SK-N-SH treated with all-trans-retinoic acid at 6 μM for 48 hours (cell line): ENCODE data around the gene MRPL41.

Experiments
- ATAC-seq: fragments of 200-7000 bp; cut with Tn5 transposase; 3 replicates; pipeline ENCODE4 v1.9.1; 2020; ENCODE audit warnings: mild to moderate bottlenecking, moderate library complexity
- ARNTL ChIP-seq: fragments of 450-650 bp; formaldehyde crosslinking; IDR thresholded peaks from 2 replicates; pipeline ENCODE4 v1.5.0; 2020; ENCODE audit warnings: low read depth, mild to moderate bottlenecking, moderate library complexity, borderline replicate concordance
- BACH2 ChIP-seq: fragments of 250-450 bp; sonication (Bioruptor Pico); IDR thresholded peaks from 2 replicates; pipeline ENCODE4 v1.9.0; 2021; ENCODE audit warnings: mild to moderate bottlenecking, borderline replicate concordance
- CREB5 ChIP-seq: fragments of 250-450 bp; sonication (Bioruptor Pico); IDR thresholded peaks from 2 replicates; pipeline ENCODE4 v1.5.1; 2020; ENCODE audit warnings: low read depth, mild to moderate bottlenecking, moderate library complexity
- CSDC2 ChIP-seq: fragments of 250-450 bp; sonication (Bioruptor Pico); IDR thresholded peaks from 2 replicates; pipeline ENCODE4 v1.5.0; 2020; ENCODE audit warnings: mild to moderate bottlenecking, moderate library complexity
- ESRRG ChIP-seq: fragments of 250-450 bp; sonication (Bioruptor Pico); IDR thresholded peaks from 2 replicates; pipeline ENCODE4 v1.6.1; 2021; ENCODE audit warnings: mild to moderate bottlenecking
- GLIS3 ChIP-seq: fragments of 250-450 bp; sonication (Bioruptor Pico); IDR thresholded peaks from 2 replicates; pipeline ENCODE4 v1.5.0; 2020; ENCODE audit warnings: mild to moderate bottlenecking, moderate library complexity
- ISL1 ChIP-seq: fragments of 250-450 bp; sonication (Bioruptor Pico); IDR thresholded peaks from 2 replicates; pipeline ENCODE4 v2.1.2; 2022; ENCODE audit warnings: mild to moderate bottlenecking, moderate library complexity
- OSR1 ChIP-seq: fragments of 250-450 bp; sonication (Bioruptor Pico); IDR thresholded peaks from 2 replicates; pipeline ENCODE4 v1.8.0; 2022; ENCODE audit warnings: moderate library complexity, mild to moderate bottlenecking, inconsistent platforms
- PATZ1 ChIP-seq: fragments of 250-450 bp; sonication (Bioruptor Pico); IDR thresholded peaks from 2 replicates; pipeline ENCODE4 v1.8.0; 2020; ENCODE audit warnings: mild to moderate bottlenecking, moderate library complexity, borderline replicate concordance
- PPARA ChIP-seq: fragments of 250-450 bp; sonication (Bioruptor Pico); IDR thresholded peaks from 2 replicates; pipeline ENCODE4 v1.5.0; 2020; ENCODE audit warnings: mild to moderate bottlenecking, borderline replicate concordance
- RARB ChIP-seq: fragments of 250-450 bp; sonication (Bioruptor Pico); IDR thresholded peaks from 2 replicates; pipeline ENCODE4 v1.8.0; 2021; ENCODE audit warnings: mild to moderate bottlenecking, moderate library complexity
- SNAI2 ChIP-seq: fragments of 250-450 bp; sonication (Bioruptor Pico); IDR thresholded peaks from 2 replicates; pipeline ENCODE4 v1.5.0; 2020; ENCODE audit warnings: mild to moderate bottlenecking, moderate library complexity
- TCF4 ChIP-seq: fragments of 250-450 bp; sonication (Bioruptor Pico); IDR thresholded peaks from 2 replicates; pipeline ENCODE4 v1.8.0; 2021; ENCODE audit warnings: mild to moderate bottlenecking, moderate library complexity, borderline replicate concordance
- ZC3H10 ChIP-seq: fragments of 250-450 bp; sonication (Bioruptor Pico); IDR thresholded peaks from 2 replicates; pipeline ENCODE4 v1.5.1; 2021; ENCODE audit warnings: mild to moderate bottlenecking, moderate library complexity
- ZFP3 ChIP-seq: fragments of 250-450 bp; sonication (Bioruptor Pico); IDR thresholded peaks from 2 replicates; pipeline ENCODE4 v1.5.0; 2020; ENCODE audit warnings: mild to moderate bottlenecking, moderate library complexity
- ZFP30 ChIP-seq: fragments of 450-650 bp; formaldehyde crosslinking; IDR thresholded peaks from 2 replicates; pipeline ENCODE4 v1.5.0; 2022; ENCODE audit warnings: mild to moderate bottlenecking, moderate library complexity
- ZNF565 ChIP-seq: fragments of 450-650 bp; formaldehyde crosslinking; conservative IDR thresholded peaks from 2 replicates; pipeline ENCODE4 v1.5.0; 2020; ENCODE audit warnings: low read depth, mild to moderate bottlenecking, moderate library complexity
- ZNF70 ChIP-seq: fragments of 450-650 bp; formaldehyde crosslinking; IDR thresholded peaks from 2 replicates; pipeline ENCODE4 v1.5.0; 2020; ENCODE audit warnings: mild to moderate bottlenecking, moderate library complexity
- ZNF8 ChIP-seq: fragments of 450-650 bp; formaldehyde crosslinking; IDR thresholded peaks from 2 replicates; pipeline ENCODE4 v1.5.0; 2020; ENCODE audit warnings: mild to moderate bottlenecking, moderate library complexity
- TF ChIP-seq, protein P1 (sequence below): fragments of 250-450 bp; sonication (Bioruptor Pico); IDR thresholded peaks from 2 replicates; pipeline ENCODE4 v1.8.0; 2021; ENCODE audit warnings: low read depth, mild to moderate bottlenecking, moderate library complexity, borderline replicate concordance
- TF ChIP-seq, protein P2 (sequence below): fragments of 250-450 bp; sonication (Bioruptor Pico); IDR thresholded peaks from 2 replicates; pipeline ENCODE4 v1.5.1; 2021; ENCODE audit warnings: mild to moderate bottlenecking, moderate library complexity
- TF ChIP-seq, protein P3 (sequence below): fragments of 250-450 bp; sonication (Bioruptor Pico); IDR thresholded peaks from 2 replicates; pipeline ENCODE4 v1.5.0; 2020; ENCODE audit warnings: mild to moderate bottlenecking, moderate library complexity

The MRPL41 gene

DNA sequence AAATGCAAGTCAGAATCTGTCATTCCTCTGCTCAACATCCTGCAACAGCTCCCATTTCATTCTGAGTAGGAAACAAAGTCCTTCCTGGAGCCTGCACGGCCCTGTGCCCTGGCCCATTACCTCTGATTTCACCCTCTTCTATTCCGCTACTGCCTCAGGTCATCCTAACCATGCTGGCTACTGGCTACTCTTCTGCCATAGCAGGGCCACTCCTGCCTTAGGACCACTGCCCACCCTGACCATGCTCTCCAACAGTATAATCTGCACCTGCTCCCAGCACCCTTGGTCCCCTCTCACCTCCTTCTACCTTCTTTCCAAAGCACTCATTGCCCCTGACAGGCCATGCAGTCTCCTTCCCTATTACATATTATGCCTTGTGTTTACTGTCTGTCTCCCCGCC is 18.9 kb downstream of the MRPL41 start:
- no peak for ATAC-seq
- TF ChIP-seq, protein P1, sequence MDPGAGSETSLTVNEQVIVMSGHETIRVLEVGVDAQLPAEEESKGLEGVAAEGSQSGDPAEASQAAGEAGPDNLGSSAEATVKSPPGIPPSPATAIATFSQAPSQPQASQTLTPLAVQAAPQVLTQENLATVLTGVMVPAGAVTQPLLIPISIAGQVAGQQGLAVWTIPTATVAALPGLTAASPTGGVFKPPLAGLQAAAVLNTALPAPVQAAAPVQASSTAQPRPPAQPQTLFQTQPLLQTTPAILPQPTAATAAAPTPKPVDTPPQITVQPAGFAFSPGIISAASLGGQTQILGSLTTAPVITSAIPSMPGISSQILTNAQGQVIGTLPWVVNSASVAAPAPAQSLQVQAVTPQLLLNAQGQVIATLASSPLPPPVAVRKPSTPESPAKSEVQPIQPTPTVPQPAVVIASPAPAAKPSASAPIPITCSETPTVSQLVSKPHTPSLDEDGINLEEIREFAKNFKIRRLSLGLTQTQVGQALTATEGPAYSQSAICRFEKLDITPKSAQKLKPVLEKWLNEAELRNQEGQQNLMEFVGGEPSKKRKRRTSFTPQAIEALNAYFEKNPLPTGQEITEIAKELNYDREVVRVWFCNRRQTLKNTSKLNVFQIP (CRISPR knock-in tag): no peak
- TF ChIP-seq ZC3H10: no peak
- TF ChIP-seq PPARA: no peak
- TF ChIP-seq SNAI2: no peak
- TF ChIP-seq CREB5 (CRISPR knock-in tag): no peak
- TF ChIP-seq GLIS3 (CRISPR knock-in tag): no peak
- TF ChIP-seq, protein P2, sequence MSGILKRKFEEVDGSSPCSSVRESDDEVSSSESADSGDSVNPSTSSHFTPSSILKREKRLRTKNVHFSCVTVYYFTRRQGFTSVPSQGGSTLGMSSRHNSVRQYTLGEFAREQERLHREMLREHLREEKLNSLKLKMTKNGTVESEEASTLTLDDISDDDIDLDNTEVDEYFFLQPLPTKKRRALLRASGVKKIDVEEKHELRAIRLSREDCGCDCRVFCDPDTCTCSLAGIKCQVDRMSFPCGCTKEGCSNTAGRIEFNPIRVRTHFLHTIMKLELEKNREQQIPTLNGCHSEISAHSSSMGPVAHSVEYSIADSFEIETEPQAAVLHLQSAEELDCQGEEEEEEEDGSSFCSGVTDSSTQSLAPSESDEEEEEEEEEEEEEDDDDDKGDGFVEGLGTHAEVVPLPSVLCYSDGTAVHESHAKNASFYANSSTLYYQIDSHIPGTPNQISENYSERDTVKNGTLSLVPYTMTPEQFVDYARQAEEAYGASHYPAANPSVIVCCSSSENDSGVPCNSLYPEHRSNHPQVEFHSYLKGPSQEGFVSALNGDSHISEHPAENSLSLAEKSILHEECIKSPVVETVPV (CRISPR knock-in tag): no peak
- no peak for TF ChIP-seq OSR1 (CRISPR knock-in tag)
- TF ChIP-seq ZNF70: no peak
- TF ChIP-seq PATZ1: no peak
- no peak for TF ChIP-seq CSDC2 (CRISPR knock-in tag)
- TF ChIP-seq ZNF565 (CRISPR knock-in tag): no peak
- no peak for TF ChIP-seq RARB
- no peak for TF ChIP-seq ZFP3 (CRISPR knock-in tag)
- TF ChIP-seq, all 23 proteins: peak for 0

DNA sequence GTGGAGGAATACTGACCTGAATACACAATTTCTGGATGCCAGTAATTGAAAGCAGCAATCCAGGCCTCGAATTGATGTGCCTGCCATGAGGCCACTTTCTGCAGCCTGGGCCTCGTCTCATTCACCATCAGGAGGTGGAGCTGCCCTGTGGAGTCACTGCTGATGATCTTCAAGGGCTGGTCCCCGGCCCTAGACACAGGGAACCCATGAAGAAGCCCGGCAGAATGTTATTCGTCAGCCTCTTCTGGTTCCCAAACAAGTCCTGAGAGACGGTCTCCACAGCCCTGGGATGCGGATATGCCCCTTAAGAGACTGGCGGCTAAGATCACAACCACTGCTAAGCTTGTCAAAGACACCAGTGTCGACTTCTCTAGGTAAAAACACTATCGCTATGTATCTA is 22.5 kb downstream of the MRPL41 start:
- TF ChIP-seq CSDC2 (CRISPR knock-in tag): no peak
- TF ChIP-seq ZNF565 (CRISPR knock-in tag): no peak
- TF ChIP-seq SNAI2: no peak
- TF ChIP-seq OSR1 (CRISPR knock-in tag): no peak
- no peak for TF ChIP-seq ESRRG
- TF ChIP-seq BACH2 (CRISPR knock-in tag): no peak
- TF ChIP-seq CREB5 (CRISPR knock-in tag): no peak
- TF ChIP-seq ZNF8: no peak
- no peak for TF ChIP-seq ZC3H10
- TF ChIP-seq ZFP30: no peak
- no peak for TF ChIP-seq GLIS3 (CRISPR knock-in tag)
- no peak for TF ChIP-seq TCF4
- TF ChIP-seq, protein P2 (CRISPR knock-in tag): no peak
- TF ChIP-seq ISL1 (CRISPR knock-in tag): no peak
- TF ChIP-seq ARNTL: no peak
- ATAC-seq: no peak

DNA sequence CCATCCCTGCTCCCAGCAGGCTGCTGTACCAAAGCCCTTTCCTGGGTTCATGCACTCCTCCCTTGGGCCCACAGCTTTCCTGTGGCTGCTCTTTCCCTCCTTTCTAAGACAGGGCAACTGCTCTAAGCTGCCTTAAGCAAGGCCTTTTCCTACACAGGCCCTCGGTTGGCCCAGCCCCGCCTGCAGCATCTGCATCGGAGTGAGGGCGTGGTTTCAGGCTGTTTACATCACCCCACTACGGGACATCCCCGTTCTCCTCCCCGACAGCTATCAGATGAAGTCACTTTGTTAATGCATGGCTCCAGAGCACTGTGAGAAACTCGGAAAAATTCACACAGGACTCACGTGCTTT is 23.7 kb downstream of the MRPL41 start:
- no peak for ATAC-seq
- TF ChIP-seq ISL1 (CRISPR knock-in tag) (no peak), TCF4 (no peak), ZFP3 (CRISPR knock-in tag) (no peak), ESRRG (no peak), GLIS3 (CRISPR knock-in tag) (no peak), ZNF565 (CRISPR knock-in tag) (no peak), ZNF70 (no peak), ZFP30 (no peak), OSR1 (CRISPR knock-in tag) (no peak)
- TF ChIP-seq, protein P1 (CRISPR knock-in tag): no peak
- TF ChIP-seq, protein P3, sequence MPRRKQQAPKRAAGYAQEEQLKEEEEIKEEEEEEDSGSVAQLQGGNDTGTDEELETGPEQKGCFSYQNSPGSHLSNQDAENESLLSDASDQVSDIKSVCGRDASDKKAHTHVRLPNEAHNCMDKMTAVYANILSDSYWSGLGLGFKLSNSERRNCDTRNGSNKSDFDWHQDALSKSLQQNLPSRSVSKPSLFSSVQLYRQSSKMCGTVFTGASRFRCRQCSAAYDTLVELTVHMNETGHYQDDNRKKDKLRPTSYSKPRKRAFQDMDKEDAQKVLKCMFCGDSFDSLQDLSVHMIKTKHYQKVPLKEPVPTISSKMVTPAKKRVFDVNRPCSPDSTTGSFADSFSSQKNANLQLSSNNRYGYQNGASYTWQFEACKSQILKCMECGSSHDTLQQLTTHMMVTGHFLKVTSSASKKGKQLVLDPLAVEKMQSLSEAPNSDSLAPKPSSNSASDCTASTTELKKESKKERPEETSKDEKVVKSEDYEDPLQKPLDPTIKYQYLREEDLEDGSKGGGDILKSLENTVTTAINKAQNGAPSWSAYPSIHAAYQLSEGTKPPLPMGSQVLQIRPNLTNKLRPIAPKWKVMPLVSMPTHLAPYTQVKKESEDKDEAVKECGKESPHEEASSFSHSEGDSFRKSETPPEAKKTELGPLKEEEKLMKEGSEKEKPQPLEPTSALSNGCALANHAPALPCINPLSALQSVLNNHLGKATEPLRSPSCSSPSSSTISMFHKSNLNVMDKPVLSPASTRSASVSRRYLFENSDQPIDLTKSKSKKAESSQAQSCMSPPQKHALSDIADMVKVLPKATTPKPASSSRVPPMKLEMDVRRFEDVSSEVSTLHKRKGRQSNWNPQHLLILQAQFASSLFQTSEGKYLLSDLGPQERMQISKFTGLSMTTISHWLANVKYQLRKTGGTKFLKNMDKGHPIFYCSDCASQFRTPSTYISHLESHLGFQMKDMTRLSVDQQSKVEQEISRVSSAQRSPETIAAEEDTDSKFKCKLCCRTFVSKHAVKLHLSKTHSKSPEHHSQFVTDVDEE (CRISPR knock-in tag): no peak
- TF ChIP-seq, protein P2 (CRISPR knock-in tag): no peak
